CD4-positive, alpha-beta T cell (primary cell): ENCODE results near the gene UPK2. TPM values are rescaled to one million over a fixed set of nuclear protein-coding genes. Genes with fewer than 3 reads are reported as not detected.

Experiments
- ATAC-seq: fragments of 200-7000 bp; cut with Tn5 transposase; one replicate; pipeline ENCODE4 v1.10.0; 2022; ENCODE audit warnings: mild to moderate bottlenecking; ENCODE audit not compliant: poor library complexity
- CTCF ChIA-PET: fragments of 350-600 bp; sonication (Branson Sonifier 250); formaldehyde crosslinking; loops from one replicate; lab custom pipeline; 2021; ENCODE audit warnings: antibody characterized with exemption, inconsistent platforms; lab: Charles Lee
- POLR2A ChIA-PET: fragments of 350-600 bp; sonication (Branson Sonifier 250); formaldehyde crosslinking; loops from one replicate; lab custom pipeline; 2021; ENCODE audit warnings: antibody characterized with exemption, inconsistent platforms; lab: Charles Lee
- DNase-seq, 14 experiments: peaks; one replicate each; pipeline ENCODE4 v3.0.0-alpha.2; 2013 to 2020; ENCODE audit warnings: mixed read lengths in 2 of 14
- H3K27ac ChIP-seq, 2 donors: one replicate each; pipeline versions ENCODE4 v1.5.1 to v1.7.0; 2013; ENCODE audit warnings: low read length in 2 of 2, low read depth in 1 of 2, mild to moderate bottlenecking in 1 of 2
- H3K27me3 ChIP-seq, 2 experiments: 1 replicate in 1 of 2; 2 replicates in 1 of 2; pipeline versions ENCODE4 v1.6.1 to v1.7.0; 2013; ENCODE audit warnings: low read length in 2 of 2, control low read depth in 1 of 2, mild to moderate bottlenecking in 1 of 2, moderate library complexity in 1 of 2; ENCODE audit not compliant: insufficient read depth in 2 of 2, control insufficient read depth in 1 of 2
- H3K36me3 ChIP-seq: one replicate; pipeline ENCODE4 v1.6.1; 2013; ENCODE audit warnings: low read length, control low read depth; ENCODE audit not compliant: insufficient read depth
- H3K4me1 ChIP-seq: one replicate; pipeline ENCODE4 v1.6.1; 2013; ENCODE audit warnings: low read length, control low read depth; ENCODE audit not compliant: insufficient read depth
- H3K4me3 ChIP-seq: one replicate; pipeline ENCODE4 v1.5.1; 2013; ENCODE audit warnings: mild to moderate bottlenecking, low read length, moderate library complexity
- H3K9me3 ChIP-seq, 2 experiments: 1 replicate in 1 of 2; 2 replicates in 1 of 2; pipeline versions ENCODE4 v1.6.1 to v1.7.0; 2013; ENCODE audit warnings: low read length in 2 of 2, mild to moderate bottlenecking in 2 of 2, control low read depth in 1 of 2, moderate library complexity in 1 of 2; ENCODE audit not compliant: control insufficient read depth in 1 of 2, insufficient read depth in 1 of 2
- H3K27ac Mint-ChIP-seq: one replicate; pipeline ENCODE4 v1.8.0; 2020; ENCODE audit warnings: mixed read lengths
- H3K27me3 Mint-ChIP-seq: one replicate; pipeline ENCODE4 v1.8.0; 2021; ENCODE audit warnings: mixed read lengths
- H3K36me3 Mint-ChIP-seq: one replicate; pipeline ENCODE4 v1.8.0; 2021; ENCODE audit warnings: low read depth, mixed read lengths
- H3K4me1 Mint-ChIP-seq: one replicate; pipeline ENCODE4 v1.8.0; 2021; ENCODE audit warnings: low read depth, mixed read lengths
- H3K4me3 Mint-ChIP-seq: one replicate; pipeline ENCODE4 v1.8.0; 2020; ENCODE audit warnings: mild to moderate bottlenecking, mixed read lengths
- H3K9me3 Mint-ChIP-seq: one replicate; pipeline ENCODE4 v1.8.0; 2020; ENCODE audit warnings: mixed read lengths
- CTCF ChIP-seq: fragments of 200-600 bp; IDR thresholded peaks from one replicate; pipeline ENCODE4 v1.8.0; 2022; ENCODE audit warnings: antibody characterized with exemption, mild to moderate bottlenecking
- intact Hi-C, 2 experiments: fragments of 100-400 bp; cut with DNase I in 1 of 2; cut with micrococcal nuclease in 1 of 2; formaldehyde crosslinking; loops; one replicate each; pipeline versions ENCODE4 v1.15.1 to v1.9.0; 2023 to 2025; cut with DNase I, micrococcal nuclease
- total RNA-seq, 174 experiments: library from RNA in 2 of 174; stranded (reverse) in 2 of 174; gene quantifications; one replicate each; pipeline ENCODE4 v1.2.3 and lab custom pipeline; 2021 to 2026

The UPK2 gene
- total RNA-seq, 2 experiments from 2014 or later = 0.27 TPM; not detected in 1

GRCh38 chr11:118908264-118908663 lies 47.8 kb upstream of the UPK2 start:
- Histone ChIP-seq H3K27ac (peak overlapping the region; percentile 22 to 96), H3K4me1 (peaks cover 69% of the 10 kb centered on the region), H3K9me3 (no peaks in the 10 kb centered on the region), H3K4me3 (no peak overlapping the region), H3K36me3 (peaks cover 65% of the 10 kb centered on the region), H3K27me3 (no peaks in the 10 kb centered on the region)
- Mint-ChIP-seq H3K27me3 (no peaks in the 10 kb centered on the region), H3K36me3 (peaks cover 62% of the 10 kb centered on the region), H3K9me3 (no peaks in the 10 kb centered on the region), H3K4me1 (peaks cover 57% of the 10 kb centered on the region), H3K4me3 (peak overlapping the region; percentile 34), H3K27ac (peak overlapping the region; percentile 100)
- POLR2A ChIA-PET = interaction anchor here (1.2 to 10.4 kb wide), 4 partner anchors 14 to 159 kb away, joined by 3 to 157 read pairs (median 33); partner anchors contain the start of genes DDX6 and VPS11
- no peak for TF ChIP-seq CTCF
- ATAC-seq (no peak), DNase-seq (peak in 1 of 14 experiments; percentile 26)
- CTCF ChIA-PET = interaction anchor here (1.2 to 2.7 kb wide), 3 partner anchors 20 to 118 kb away, joined by 5 to 10 read pairs (median 9); partner anchors contain the start of gene DDX6
- intact Hi-C loops = loop anchor here in 1 of 2 experiments (1.0 kb wide), 1 partner anchor 18 kb away; no protein-coding TSS in a partner anchor

DNA sequence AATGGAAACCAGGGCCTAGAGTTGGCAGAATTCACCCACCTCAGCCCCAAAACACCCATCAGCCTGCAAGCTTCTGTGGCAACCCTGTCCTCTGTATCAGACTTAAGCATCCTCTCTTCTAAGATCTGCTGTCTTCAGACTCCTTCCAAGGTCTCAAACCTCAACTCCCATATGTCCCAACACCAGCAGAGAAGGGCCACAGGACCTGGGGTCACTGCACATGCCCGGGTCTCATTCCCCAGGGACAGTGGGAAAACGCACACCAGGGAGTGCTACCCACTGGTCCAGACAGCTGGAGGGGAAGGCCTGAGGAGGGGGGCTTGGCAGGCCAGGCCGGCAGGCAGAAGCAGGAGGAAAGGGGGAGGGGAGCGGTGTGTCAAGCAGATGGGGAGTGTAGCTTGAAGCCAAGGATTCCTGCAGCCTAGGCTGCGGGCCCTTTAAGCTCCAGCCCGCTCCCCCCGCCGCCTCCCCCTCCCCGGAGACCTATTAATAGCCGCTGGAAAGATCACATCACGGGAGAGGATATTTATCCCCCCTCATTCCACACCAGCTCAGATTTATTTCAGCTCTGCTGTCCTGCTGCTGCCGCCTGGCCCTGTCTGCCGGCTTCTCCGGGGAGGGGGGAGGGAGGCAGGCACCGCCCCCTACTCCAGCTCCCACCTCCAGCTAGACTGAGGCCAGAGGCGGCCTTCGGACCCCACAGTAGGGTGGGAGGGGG lies 47.0 kb upstream of the UPK2 start:
- intact Hi-C loops = loop anchor here in 1 of 2 experiments (1.0 kb wide), 1 partner anchor 17 kb away; no protein-coding TSS in a partner anchor

More for the DNA sequence above, 47.0 kb upstream of the UPK2 start:
- Mint-ChIP-seq H3K4me1 (peaks cover 59% of the 10 kb centered on the region), H3K36me3 (peaks cover 54% of the 10 kb centered on the region), H3K27me3 (no peaks in the 10 kb centered on the region), H3K4me3 (peak overlapping the region; percentile 82), H3K9me3 (no peaks in the 10 kb centered on the region), H3K27ac (peak overlapping the region; percentile 100)
- Histone ChIP-seq H3K27ac (peak overlapping the region; percentile 73 to 96), H3K4me3 (no peak overlapping the region), H3K36me3 (peaks cover 57% of the 10 kb centered on the region), H3K4me1 (peaks cover 77% of the 10 kb centered on the region), H3K9me3 (no peaks in the 10 kb centered on the region), H3K27me3 (no peaks in the 10 kb centered on the region)
- ChIA-PET CTCF (interaction anchor here (1.2 to 2.7 kb wide), 5 partner anchors 19 to 219 kb away, joined by 3 to 10 read pairs (median 5); partner anchors contain the start of genes DDX6 and UPK2), POLR2A (interaction anchor here (0.7 to 10.4 kb wide), 9 partner anchors 15 to 564 kb away, joined by 3 to 157 read pairs (median 3); partner anchors contain the start of genes CENATAC, DDX6, UPK2 and VPS11)
- peak in 3 of 14 experiments; percentile 4 to 53 (median 50) for DNase-seq
- TF ChIP-seq CTCF = no peak
- no peak for ATAC-seq
